ENCODE results near the gene XYLT1. TPM values are rescaled to one million over a fixed set of nuclear protein-coding genes. Genes with fewer than 3 reads are reported as not detected.

The XYLT1 gene
- total and polyA plus RNA-seq, 2 of the 8 experiments (the other 6 are each of a cell fraction or from before 2014, with no cell fraction given), result 6.6 to 25.4 TPM

GRCh38 chr16:17419266-17419665 lies 51.5 kb downstream of the XYLT1 start:
- H2BK5ac ChIP-seq (ENCODE audit: low read depth, low read length), result no peak overlapping the region
- no peak for DNase-seq (ENCODE audit: low read depth in 1 of 2, low spot score in 2 of 2)
- no peak overlapping the region for H4K91ac ChIP-seq (replicated peaks; ENCODE audit: insufficient read length, low read length)
- no peak overlapping the region for H3K4me2 ChIP-seq (ENCODE audit: insufficient read depth in 1 of 2, low read depth in 2 of 2, low read length in 2 of 2)
- no peak overlapping the region for H3K27ac ChIP-seq (ENCODE audit: low read depth, low read length)
- H3K4me1 ChIP-seq (replicated peaks in 1 of 4; ENCODE audit: control insufficient read depth in 3 of 4, insufficient read depth in 4 of 4, low read length in 3 of 4), result peaks cover 5 to 22% (median 16%) of the 10 kb centered on the region in 4 experiments
- H3K36me3 ChIP-seq (ENCODE audit: control insufficient read depth in 2 of 4, insufficient read depth in 4 of 4, low read length in 3 of 4), result no peaks in the 10 kb centered on the region
- H2AK5ac ChIP-seq (ENCODE audit: low read depth, low read length), result no peak overlapping the region
- H2BK12ac ChIP-seq (ENCODE audit: low read depth, low read length), result no peak overlapping the region
- H3K79me1 ChIP-seq (ENCODE audit: low read depth, low read length), result peaks cover 3% of the 10 kb centered on the region
- no peak overlapping the region for H2BK20ac ChIP-seq (ENCODE audit: low read length)
- 95% methylated on average over 4 of the region's 4 CpGs; no CpG with 5 or more reads in 1 of the 2 experiments for WGBS, 2 experiments (ENCODE audit: extremely low coverage in 1 of 2, insufficient coverage in 1 of 2, insufficient read length in 1 of 2, insufficient replicate concordance in 2 of 2, low coverage in 1 of 2, low lambda C conversion rate in 2 of 2, missing lambda C conversion rate in 1 of 2)
- peaks cover 0 to 23% of the 10 kb centered on the region in 2 experiments; a peak in 2 of 4 replicates for H3K79me2 ChIP-seq (ENCODE audit: control insufficient read depth in 1 of 2, insufficient read depth in 2 of 2, low read length in 2 of 2)
- ChIA-PET CTCF (ENCODE audit: partially characterized antibody) (interaction anchor here (0.8 to 1.1 kb wide), 2 partner anchors 48 to 173 kb away, joined by 3 read pairs; no protein-coding TSS in a partner anchor), POLR2A (ENCODE audit: partially characterized antibody) (no interaction called here)
- H3K4ac ChIP-seq (replicated peaks; ENCODE audit: insufficient read length, low read depth, low read length), result no peak overlapping the region
- H3K4me3 ChIP-seq (ENCODE audit: extremely low read depth in 1 of 4, insufficient read depth in 2 of 4, low read depth in 3 of 4, low read length in 4 of 4), result no peak overlapping the region
- no peak overlapping the region for H2BK120ac ChIP-seq (replicated peaks; ENCODE audit: low read depth, low read length)
- H4K20me1 ChIP-seq (replicated peaks in 1 of 2; ENCODE audit: control insufficient read depth in 1 of 2, insufficient read depth in 2 of 2, low read length in 2 of 2), result peaks cover 0 to 1% of the 10 kb centered on the region in 2 experiments
- H3K27me3 ChIP-seq (replicated peaks in 1 of 4; ENCODE audit: control insufficient read depth in 3 of 4, extremely low read depth in 1 of 4, insufficient read depth in 3 of 4, low read length in 3 of 4), result no peaks in the 10 kb centered on the region
- no peak overlapping the region for H4K5ac ChIP-seq (ENCODE audit: insufficient read length, low read depth, low read length)
- H2AFZ ChIP-seq (ENCODE audit: low read length), result no peak overlapping the region
- no peak overlapping the region for H3K18ac ChIP-seq (ENCODE audit: extremely low read depth, low read length)
- 0 out of 2 replicates have a peak, but pooled peaks cover 3% of the 10 kb centered on the region for H3K23me2 ChIP-seq (ENCODE audit: low read depth, low read length)
- no peak overlapping the region for H3K23ac ChIP-seq (ENCODE audit: insufficient read length)
- no peak overlapping the region for H3K14ac ChIP-seq (ENCODE audit: insufficient read length)
- H3K9me3 ChIP-seq (ENCODE audit: insufficient read depth in 2 of 2, low read depth in 1 of 2, low read length in 1 of 2), result peaks cover 0 to 4% of the 10 kb centered on the region in 2 experiments; a peak in 1 of 4 replicates
- no peak overlapping the region for H2BK15ac ChIP-seq (ENCODE audit: low read length)
- H4K8ac ChIP-seq (ENCODE audit: extremely low read depth, insufficient read depth, low read length), result no peak overlapping the region
- no peak overlapping the region for H3K9ac ChIP-seq (replicated peaks in 1 of 4; ENCODE audit: extremely low read depth in 1 of 4, low read depth in 3 of 4, low read length in 3 of 4)
- no peak overlapping the region for H3K56ac ChIP-seq (replicated peaks; ENCODE audit: insufficient read length, low read depth, low read length)
- no peak for FAIRE-seq
- TF ChIP-seq, protein P1, sequence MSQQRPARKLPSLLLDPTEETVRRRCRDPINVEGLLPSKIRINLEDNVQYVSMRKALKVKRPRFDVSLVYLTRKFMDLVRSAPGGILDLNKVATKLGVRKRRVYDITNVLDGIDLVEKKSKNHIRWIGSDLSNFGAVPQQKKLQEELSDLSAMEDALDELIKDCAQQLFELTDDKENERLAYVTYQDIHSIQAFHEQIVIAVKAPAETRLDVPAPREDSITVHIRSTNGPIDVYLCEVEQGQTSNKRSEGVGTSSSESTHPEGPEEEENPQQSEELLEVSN (IDR thresholded peaks at IDR 0.05), result no peak
- no peak for TF ChIP-seq EP300 (IDR thresholded peaks at IDR 0.05; ENCODE audit: borderline replicate concordance in 1 of 2, low read depth in 2 of 2, low read length in 2 of 2)
- TF ChIP-seq TBP (IDR thresholded peaks at IDR 0.05; ENCODE audit: low read depth, low read length), result no peak
- TF ChIP-seq KDM1A (IDR thresholded peaks at IDR 0.05; ENCODE audit: borderline replicate concordance, low read length), result no peak
- TF ChIP-seq, protein P2, sequence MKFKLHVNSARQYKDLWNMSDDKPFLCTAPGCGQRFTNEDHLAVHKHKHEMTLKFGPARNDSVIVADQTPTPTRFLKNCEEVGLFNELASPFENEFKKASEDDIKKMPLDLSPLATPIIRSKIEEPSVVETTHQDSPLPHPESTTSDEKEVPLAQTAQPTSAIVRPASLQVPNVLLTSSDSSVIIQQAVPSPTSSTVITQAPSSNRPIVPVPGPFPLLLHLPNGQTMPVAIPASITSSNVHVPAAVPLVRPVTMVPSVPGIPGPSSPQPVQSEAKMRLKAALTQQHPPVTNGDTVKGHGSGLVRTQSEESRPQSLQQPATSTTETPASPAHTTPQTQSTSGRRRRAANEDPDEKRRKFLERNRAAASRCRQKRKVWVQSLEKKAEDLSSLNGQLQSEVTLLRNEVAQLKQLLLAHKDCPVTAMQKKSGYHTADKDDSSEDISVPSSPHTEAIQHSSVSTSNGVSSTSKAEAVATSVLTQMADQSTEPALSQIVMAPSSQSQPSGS (IDR thresholded peaks at IDR 0.05; ENCODE audit: low read length), result no peak
- TF ChIP-seq SIX5 (IDR thresholded peaks at IDR 0.05; ENCODE audit: low read depth, low read length), result no peak
- no peak for TF ChIP-seq SIN3A (conservative IDR thresholded peaks at IDR 0.05 in 1 of 2, IDR thresholded peaks at IDR 0.05 in 1 of 2; ENCODE audit: low read depth in 1 of 2, low read length in 2 of 2)
- TF ChIP-seq TEAD4 (IDR thresholded peaks at IDR 0.05; ENCODE audit: low read depth, low read length), result no peak
- TF ChIP-seq RFX5 (IDR thresholded peaks at IDR 0.05; ENCODE audit: borderline replicate concordance, low read depth, low read length), result no peak
- TF ChIP-seq CREB1 (IDR thresholded peaks at IDR 0.05), result no peak
- TF ChIP-seq, protein P3, sequence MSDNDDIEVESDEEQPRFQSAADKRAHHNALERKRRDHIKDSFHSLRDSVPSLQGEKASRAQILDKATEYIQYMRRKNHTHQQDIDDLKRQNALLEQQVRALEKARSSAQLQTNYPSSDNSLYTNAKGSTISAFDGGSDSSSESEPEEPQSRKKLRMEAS (IDR thresholded peaks at IDR 0.05), result no peak

Measured in H1 (cell line).